B cell (primary cell): ENCODE data around the gene GOLGA8A. TPM values are rescaled to one million over a fixed set of nuclear protein-coding genes. Genes with fewer than 3 reads are reported as not detected.

Experiments
- ATAC-seq: fragments of 200-7000 bp; cut with Tn5 transposase; one replicate; pipeline ENCODE4 v1.10.0; 2021; ENCODE audit warnings: low read depth, mild to moderate bottlenecking, moderate number of reproducible peaks, moderate library complexity
- CTCF ChIA-PET: fragments of 350-600 bp; sonication (Branson Sonifier 250); formaldehyde crosslinking; loops from one replicate; lab custom pipeline; 2021; ENCODE audit warnings: antibody characterized with exemption, inconsistent platforms; lab: Charles Lee
- POLR2A ChIA-PET: fragments of 350-600 bp; sonication (Branson Sonifier 250); formaldehyde crosslinking; loops from one replicate; lab custom pipeline; 2021; ENCODE audit warnings: antibody characterized with exemption; lab: Charles Lee
- DNase-seq: peaks from one replicate; pipeline ENCODE4 v3.0.0; 2013
- H2AFZ ChIP-seq: 2 replicates; pipeline ENCODE4 v1.6.1; 2012; ENCODE audit warnings: mild to moderate bottlenecking, low read depth, low read length; ENCODE audit not compliant: insufficient read depth, poor library complexity, severe bottlenecking
- H3K27ac ChIP-seq, 2 donors: 1 replicate in 1 of 2; 2 replicates in 1 of 2; pipeline ENCODE4 v1.5.1; 2012 to 2013; ENCODE audit warnings: low read length in 2 of 2, mild to moderate bottlenecking in 2 of 2, moderate library complexity in 1 of 2
- H3K27me3 ChIP-seq, 4 experiments: fragments of 200-600 bp in 1 of 4; sonication (generic) in 1 of 4; replicated peaks in 1 of 4; 1 replicate in 2 of 4; 2 replicates in 2 of 4; pipeline versions ENCODE4 v1.6.1 to v1.7.0; 2013 to 2016; ENCODE audit warnings: low read length in 3 of 4, mild to moderate bottlenecking in 2 of 4, mixed read lengths in 1 of 4, moderate library complexity in 1 of 4; ENCODE audit not compliant: insufficient read depth in 4 of 4, control insufficient read depth in 3 of 4; ENCODE audit errors: control extremely low read depth in 1 of 4
- H3K36me3 ChIP-seq, 2 experiments: replicated peaks in 1 of 2; 1 replicate in 1 of 2; 2 replicates in 1 of 2; pipeline versions ENCODE4 v1.6.1 to v1.7.1; 2013; ENCODE audit warnings: low read length in 1 of 2; ENCODE audit not compliant: insufficient read depth in 2 of 2, control insufficient read depth in 1 of 2; ENCODE audit errors: control extremely low read depth in 1 of 2, extremely low read depth in 1 of 2
- H3K4me1 ChIP-seq, 2 donors: fragments of 200-600 bp in 1 of 2; sonication (generic) in 1 of 2; 1 replicate in 1 of 2; 2 replicates in 1 of 2; pipeline versions ENCODE4 v1.5.1 to v1.6.1; 2013 to 2017; ENCODE audit warnings: low read length in 2 of 2; ENCODE audit not compliant: control insufficient read depth in 2 of 2, insufficient read depth in 2 of 2
- H3K4me2 ChIP-seq: replicated peaks from 2 replicates; pipeline ENCODE3; 2012; ENCODE audit warnings: mild to moderate bottlenecking, low read depth, low read length; ENCODE audit not compliant: poor library complexity, severe bottlenecking
- H3K4me3 ChIP-seq, 5 experiments: fragments of 200-600 bp in 1 of 5; sonication (generic) in 1 of 5; 1 replicate in 3 of 5; 2 replicates in 2 of 5; pipeline versions ENCODE4 v1.5.1 to v1.7.0; 2011 to 2016; ENCODE audit warnings: low read length in 4 of 5, mild to moderate bottlenecking in 4 of 5, low read depth in 2 of 5, control low read depth in 1 of 5, moderate library complexity in 1 of 5; ENCODE audit not compliant: insufficient read depth in 1 of 5; ENCODE audit errors: control extremely low read depth in 1 of 5, extremely low read depth in 1 of 5
- H3K79me2 ChIP-seq: fragments of 200-600 bp; sonication (generic); one replicate; pipeline ENCODE4 v1.6.0; 2016; ENCODE audit warnings: low read length; ENCODE audit not compliant: control insufficient read depth, insufficient read depth
- H3K9ac ChIP-seq: fragments of 200-600 bp; sonication (generic); 2 replicates; pipeline ENCODE4 v1.6.1; 2017; ENCODE audit warnings: mild to moderate bottlenecking, low read length, moderate library complexity
- H3K9me3 ChIP-seq, 3 donors: one replicate each; pipeline versions ENCODE4 v1.6.1 to v1.7.1; 2013; ENCODE audit warnings: low read length in 2 of 3; ENCODE audit not compliant: control insufficient read depth in 2 of 3, insufficient read depth in 1 of 3; ENCODE audit errors: control extremely low read depth in 1 of 3
- H4K20me1 ChIP-seq: 2 replicates; pipeline ENCODE4 v1.6.0; 2012; ENCODE audit warnings: mild to moderate bottlenecking, low read length; ENCODE audit not compliant: insufficient read depth, control insufficient read depth, poor library complexity, severe bottlenecking
- H3K27ac Mint-ChIP-seq: one replicate; pipeline ENCODE4 v1.8.0; 2021; ENCODE audit warnings: mixed read lengths
- H3K27me3 Mint-ChIP-seq: one replicate; pipeline ENCODE4 v1.8.0; 2021; ENCODE audit warnings: mixed read lengths
- H3K4me1 Mint-ChIP-seq: one replicate; pipeline ENCODE4 v1.8.0; 2021; ENCODE audit warnings: mixed read lengths
- H3K4me3 Mint-ChIP-seq: one replicate; pipeline ENCODE4 v1.8.0; 2021; ENCODE audit warnings: mixed read lengths
- H3K9me3 Mint-ChIP-seq: one replicate; pipeline ENCODE4 v1.8.0; 2022; ENCODE audit warnings: mixed read lengths; ENCODE audit not compliant: insufficient read depth
- EZH2 ChIP-seq: IDR thresholded peaks from 2 replicates; pipeline ENCODE4 v1.6.1; 2012; ENCODE audit warnings: borderline replicate concordance, low read depth, mild to moderate bottlenecking, moderate library complexity, low read length; ENCODE audit not compliant: insufficient read depth, poor library complexity, severe bottlenecking
- WGBS: methylation state at CpG from one replicate; pipeline ENCODE4 v1.1.5; 2013; ENCODE audit warnings: missing lambda C conversion rate; ENCODE audit not compliant: insufficient coverage; 5-methylcytosine and 5-hydroxymethylcytosine counted together
- intact Hi-C: fragments of 100-400 bp; cut with micrococcal nuclease; formaldehyde crosslinking; loops from one replicate; pipeline ENCODE4 v1.10.0; 2022
- polyA plus RNA-seq: library from polyadenylated mRNA; depleted of rRNA; stranded (reverse); fragments of >200 nt; gene quantifications from 2 replicates; pipeline ENCODE4 v1.2.3, GENCODE V29; 2012
- total RNA-seq, 2 donors: library from RNA; stranded (reverse); fragments of 120-200 nt in 1 of 2; gene quantifications; 1 replicate in 1 of 2; 2 replicates in 1 of 2; pipeline versions ENCODE4 v1.2.3 to v1.2.4, GENCODE V29; 2013 to 2022
- TF ChIP-seq, protein P1 (sequence below): fragments of 200-600 bp; IDR thresholded peaks from one replicate; pipeline ENCODE4 v1.8.0; 2022; ENCODE audit warnings: antibody characterized with exemption, mild to moderate bottlenecking

GOLGA8A gene
- total and polyA plus RNA-seq, 2 donors (not counting 1 experiment from before 2014, with no cell fraction given) = 114 to 248 TPM

DNA sequence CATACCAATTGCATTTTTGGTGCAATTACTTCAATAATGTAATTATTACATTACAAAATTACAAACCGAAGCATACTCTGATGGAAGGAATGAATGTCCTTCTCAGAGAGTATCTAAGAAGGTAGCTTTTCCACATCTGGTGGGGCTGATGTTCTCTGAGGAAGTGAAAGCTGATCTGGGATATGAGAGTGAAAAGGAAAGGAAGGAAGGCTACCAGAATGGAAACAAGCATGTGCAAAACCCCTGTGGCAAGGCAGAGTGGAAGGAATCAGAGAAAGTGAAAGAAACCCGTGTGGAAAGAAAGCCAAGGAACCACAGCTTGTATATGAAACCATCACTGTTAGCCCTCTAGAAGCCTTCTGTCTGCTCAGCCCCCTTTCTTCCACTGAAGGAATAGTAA, 35.3 kb upstream of the GOLGA8A start:
- ATAC-seq (no peak), DNase-seq (no peak)
- H3K79me2 ChIP-seq = no peaks in the 10 kb centered on the region
- H3K27me3 Mint-ChIP-seq = peaks cover 25% of the 10 kb centered on the region
- ChIA-PET CTCF (no interaction called here), POLR2A (no interaction called here)
- WGBS = no CpG with 5 or more reads among the region's 2 CpGs
- H3K9me3 Mint-ChIP-seq = no peaks in the 10 kb centered on the region
- H3K27me3 ChIP-seq = peaks cover 0 to 8% (median 0%) of the 10 kb centered on the region in 4 experiments
- intact Hi-C loops = no loop called here
- no peaks in the 10 kb centered on the region for H3K4me1 Mint-ChIP-seq
- no peak overlapping the region for H3K27ac Mint-ChIP-seq
- TF ChIP-seq, protein P1, sequence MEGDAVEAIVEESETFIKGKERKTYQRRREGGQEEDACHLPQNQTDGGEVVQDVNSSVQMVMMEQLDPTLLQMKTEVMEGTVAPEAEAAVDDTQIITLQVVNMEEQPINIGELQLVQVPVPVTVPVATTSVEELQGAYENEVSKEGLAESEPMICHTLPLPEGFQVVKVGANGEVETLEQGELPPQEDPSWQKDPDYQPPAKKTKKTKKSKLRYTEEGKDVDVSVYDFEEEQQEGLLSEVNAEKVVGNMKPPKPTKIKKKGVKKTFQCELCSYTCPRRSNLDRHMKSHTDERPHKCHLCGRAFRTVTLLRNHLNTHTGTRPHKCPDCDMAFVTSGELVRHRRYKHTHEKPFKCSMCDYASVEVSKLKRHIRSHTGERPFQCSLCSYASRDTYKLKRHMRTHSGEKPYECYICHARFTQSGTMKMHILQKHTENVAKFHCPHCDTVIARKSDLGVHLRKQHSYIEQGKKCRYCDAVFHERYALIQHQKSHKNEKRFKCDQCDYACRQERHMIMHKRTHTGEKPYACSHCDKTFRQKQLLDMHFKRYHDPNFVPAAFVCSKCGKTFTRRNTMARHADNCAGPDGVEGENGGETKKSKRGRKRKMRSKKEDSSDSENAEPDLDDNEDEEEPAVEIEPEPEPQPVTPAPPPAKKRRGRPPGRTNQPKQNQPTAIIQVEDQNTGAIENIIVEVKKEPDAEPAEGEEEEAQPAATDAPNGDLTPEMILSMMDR = no peak
- H4K20me1 ChIP-seq = no peaks in the 10 kb centered on the region
- no peaks in the 10 kb centered on the region for H3K36me3 ChIP-seq
- no peaks in the 10 kb centered on the region for H3K4me1 ChIP-seq
- no peak overlapping the region for H3K4me2 ChIP-seq
- H3K4me3 ChIP-seq = no peak overlapping the region
- no peak overlapping the region for H2AFZ ChIP-seq
- no peak overlapping the region for H3K4me3 Mint-ChIP-seq
- no peak overlapping the region for H3K9ac ChIP-seq
- no peak overlapping the region for H3K27ac ChIP-seq
- no peaks in the 10 kb centered on the region for H3K9me3 ChIP-seq

DNA sequence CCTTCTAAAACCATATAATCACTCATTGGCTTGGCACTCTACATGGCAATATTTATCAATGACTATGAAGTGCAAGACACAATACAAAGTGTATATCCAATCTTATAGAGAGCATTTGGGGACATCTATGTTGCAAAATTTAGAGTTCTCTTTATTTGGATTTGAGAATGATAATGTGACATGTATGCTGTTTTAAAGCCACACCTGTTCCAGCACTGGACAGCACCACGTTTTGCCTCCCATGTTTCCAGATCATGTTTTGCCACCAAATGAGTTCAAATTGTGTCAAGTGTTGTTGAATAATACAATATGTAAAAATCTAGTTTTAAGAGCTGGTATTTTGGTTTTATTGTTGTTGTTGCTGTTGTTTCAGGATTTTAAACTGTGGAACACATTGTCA, 33.3 kb upstream of the GOLGA8A start:
- ATAC-seq = no peak
- no peaks in the 10 kb centered on the region for H4K20me1 ChIP-seq
- Mint-ChIP-seq H3K4me3 (no peak overlapping the region), H3K27me3 (peaks cover 17% of the 10 kb centered on the region), H3K9me3 (no peaks in the 10 kb centered on the region), H3K27ac (no peak overlapping the region), H3K4me1 (no peaks in the 10 kb centered on the region)
- H3K36me3 ChIP-seq = no peaks in the 10 kb centered on the region
- H2AFZ ChIP-seq = no peak overlapping the region
- no peaks in the 10 kb centered on the region for H3K79me2 ChIP-seq
- H3K9ac ChIP-seq = no peak overlapping the region
- H3K4me3 ChIP-seq = no peak overlapping the region
- H3K4me2 ChIP-seq = no peak overlapping the region
- TF ChIP-seq, protein P1 = no peak
- no peak for TF ChIP-seq EZH2
- no peak overlapping the region for H3K27ac ChIP-seq
- no CpG with 5 or more reads among the region's 1 CpG for WGBS
- POLR2A ChIA-PET = no interaction called here
- CTCF ChIA-PET = no interaction called here
- peaks cover 0 to 4% (median 0%) of the 10 kb centered on the region in 4 experiments for H3K27me3 ChIP-seq
- no peaks in the 10 kb centered on the region for H3K4me1 ChIP-seq
- no peak for DNase-seq
- intact Hi-C loops = no loop called here
- H3K9me3 ChIP-seq = no peaks in the 10 kb centered on the region
